MG63 (cell line): ENCODE measurements around the gene KIF12. TPM values are rescaled to one million over a fixed set of nuclear protein-coding genes. Genes with fewer than 3 reads are reported as not detected.

ENCODE experiments used
- DNase-seq: peaks from one replicate; pipeline ENCODE4 v3.0.0-alpha.2; 2020
- H3K27me3 ChIP-seq: fragments of 250-450 bp; sonication (Bioruptor Pico); 2 replicates; pipeline ENCODE4 v1.5.1; 2020; ENCODE audit warnings: mild to moderate bottlenecking, moderate library complexity
- H3K36me3 ChIP-seq: fragments of 250-450 bp; sonication (Bioruptor Pico); 2 replicates; pipeline ENCODE4 v1.5.1; 2020; ENCODE audit warnings: mild to moderate bottlenecking, moderate library complexity
- H3K4me3 ChIP-seq: fragments of 250-450 bp; sonication (Bioruptor Pico); 2 replicates; pipeline ENCODE4 v1.5.1; 2020; ENCODE audit warnings: mild to moderate bottlenecking, moderate library complexity
- H3K9me3 ChIP-seq: fragments of 250-450 bp; sonication (Bioruptor Pico); 2 replicates; pipeline ENCODE4 v1.5.1; 2020; ENCODE audit warnings: mild to moderate bottlenecking, moderate library complexity
- total RNA-seq: library from RNA; depleted of rRNA; stranded (reverse); fragments of >200 nt; shearing (Covaris generic); gene quantifications from 2 replicates; pipeline ENCODE4 v1.2.3, GENCODE V29; 2014; ENCODE audit warnings: low replicate concordance

KIF12 gene
- total RNA-seq, 1 experiment from 2014 or later = not detected

- Histone ChIP-seq H3K27me3 (no peaks in the 10 kb centered on the region), H3K36me3 (no peaks in the 10 kb centered on the region), H3K4me3 (no peak overlapping the region), H3K9me3 (no peaks in the 10 kb centered on the region)
- no peak for DNase-seq
Measured at GRCh38 chr9:114080773-114081440, 18.2 kb downstream of the KIF12 start.

DNA sequence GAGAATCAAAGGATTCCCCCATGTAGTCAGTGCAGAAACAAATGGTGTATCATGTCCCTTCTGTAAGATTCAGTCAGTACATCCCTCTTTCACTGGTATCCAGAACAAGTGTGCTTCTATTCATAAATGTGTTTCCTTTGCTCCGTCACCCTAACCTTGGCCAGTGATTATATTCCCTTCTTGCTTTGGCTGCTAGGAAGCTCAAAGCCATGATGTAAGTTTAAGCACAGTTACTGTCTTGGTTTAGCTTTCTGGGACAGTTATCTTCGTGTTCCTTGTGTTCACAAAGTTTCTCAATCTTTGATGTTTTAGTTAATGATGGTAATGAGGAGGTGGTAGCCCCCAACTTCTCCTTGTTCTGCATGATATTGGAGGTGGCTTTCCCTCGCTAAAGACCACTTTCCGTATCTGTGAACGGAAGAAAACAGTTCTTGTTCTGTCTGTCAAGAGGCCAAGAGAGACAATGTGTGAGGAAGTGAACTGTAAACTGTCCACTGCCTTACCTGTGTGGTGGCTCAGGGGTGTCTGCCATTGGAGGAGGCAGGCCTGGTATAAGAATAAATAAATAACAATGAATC is 18.8 kb downstream of the KIF12 start:
- DNase-seq = no peak
- no peaks in the 10 kb centered on the region for H3K9me3 ChIP-seq
- no peaks in the 10 kb centered on the region for H3K27me3 ChIP-seq
- H3K36me3 ChIP-seq = no peaks in the 10 kb centered on the region
- H3K4me3 ChIP-seq = no peak overlapping the region

GRCh38 chr9:114078781-114079156 is 20.3 kb downstream of the KIF12 start:
- Histone ChIP-seq H3K4me3 (no peak overlapping the region), H3K9me3 (no peaks in the 10 kb centered on the region), H3K36me3 (no peaks in the 10 kb centered on the region), H3K27me3 (no peaks in the 10 kb centered on the region)
- no peak for DNase-seq

- no peak within 1 kb of the TSS for H3K4me3 ChIP-seq
- H3K9me3 ChIP-seq = no peaks in the 10 kb centered on the region
- DNase-seq = no peak
- no peaks in the 10 kb centered on the region for H3K27me3 ChIP-seq
- no peaks in the 10 kb centered on the region for H3K36me3 ChIP-seq
Measured at GRCh38 chr9:114078021-114078780, 20.9 kb downstream of the KIF12 start, which contains the start of gene AMBP. AMBP (minus strand) TSS chr9:114078300; CDS start chr9:114078209, 91 bp downstream.

- Histone ChIP-seq H3K36me3 (no peaks in the 10 kb centered on the region), H3K9me3 (no peaks in the 10 kb centered on the region), H3K4me3 (no peak overlapping the region), H3K27me3 (no peaks in the 10 kb centered on the region)
- no peak for DNase-seq
Measured at GRCh38 chr9:114077162-114077837, 21.8 kb downstream of the KIF12 start.

DNA sequence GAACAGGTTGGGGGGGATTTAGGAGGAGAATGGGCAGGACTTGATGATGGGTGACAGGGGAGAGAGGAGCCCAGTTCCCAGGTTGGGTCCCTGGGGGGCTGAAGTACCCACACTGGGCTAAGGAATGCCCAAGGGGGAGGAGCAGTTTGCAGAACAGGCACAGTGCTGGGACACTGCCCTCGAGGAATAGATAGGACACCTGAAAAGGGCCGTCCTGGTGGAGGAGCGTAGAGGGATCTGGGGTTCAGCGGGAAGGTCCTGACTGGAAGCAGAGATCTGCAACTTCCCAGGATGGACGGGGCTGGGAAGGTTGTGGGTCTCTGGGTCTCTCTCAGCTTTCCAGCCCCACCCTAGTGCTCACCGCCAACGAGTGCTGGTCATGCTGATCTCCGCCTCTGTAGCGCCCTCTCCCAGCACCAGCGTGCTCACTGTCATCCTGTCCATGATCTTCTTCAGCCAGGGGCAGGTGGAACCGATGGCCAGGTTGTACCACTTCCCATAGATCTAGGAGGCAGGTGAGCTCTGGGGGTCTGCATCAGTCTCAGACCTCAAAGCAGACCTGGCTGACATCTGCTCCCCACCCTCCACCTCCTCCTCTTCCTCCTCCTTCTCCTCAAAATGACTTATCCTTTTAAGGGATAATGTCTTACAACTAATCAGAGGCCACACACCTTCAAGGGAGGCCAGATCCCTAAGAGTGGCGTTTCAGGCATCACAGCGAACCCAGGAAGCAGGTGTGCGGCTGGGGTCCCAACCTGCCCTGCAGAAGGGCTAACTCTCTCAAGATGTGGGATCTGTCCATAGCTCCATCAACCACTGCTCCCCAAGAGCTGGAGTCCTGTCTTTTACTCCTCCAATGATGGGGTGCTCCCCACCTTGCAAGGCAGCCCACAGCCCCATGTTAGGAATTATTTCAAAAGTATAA is 22.6 kb downstream of the KIF12 start:
- Histone ChIP-seq H3K9me3 (no peaks in the 10 kb centered on the region), H3K36me3 (no peaks in the 10 kb centered on the region), H3K4me3 (no peak overlapping the region), H3K27me3 (no peaks in the 10 kb centered on the region)
- DNase-seq = no peak

- no peaks in the 10 kb centered on the region for H3K27me3 ChIP-seq
- no peak for DNase-seq
- H3K9me3 ChIP-seq = no peaks in the 10 kb centered on the region
- no peaks in the 10 kb centered on the region for H3K36me3 ChIP-seq
- H3K4me3 ChIP-seq = no peak overlapping the region
Measured at GRCh38 chr9:114075602-114076001, 23.5 kb downstream of the KIF12 start.

GRCh38 chr9:114072184-114073140 is 26.6 kb downstream of the KIF12 start:
- Histone ChIP-seq H3K9me3 (no peaks in the 10 kb centered on the region), H3K27me3 (no peaks in the 10 kb centered on the region), H3K4me3 (no peak overlapping the region), H3K36me3 (no peaks in the 10 kb centered on the region)
- peak; percentile 87 for DNase-seq

DNA sequence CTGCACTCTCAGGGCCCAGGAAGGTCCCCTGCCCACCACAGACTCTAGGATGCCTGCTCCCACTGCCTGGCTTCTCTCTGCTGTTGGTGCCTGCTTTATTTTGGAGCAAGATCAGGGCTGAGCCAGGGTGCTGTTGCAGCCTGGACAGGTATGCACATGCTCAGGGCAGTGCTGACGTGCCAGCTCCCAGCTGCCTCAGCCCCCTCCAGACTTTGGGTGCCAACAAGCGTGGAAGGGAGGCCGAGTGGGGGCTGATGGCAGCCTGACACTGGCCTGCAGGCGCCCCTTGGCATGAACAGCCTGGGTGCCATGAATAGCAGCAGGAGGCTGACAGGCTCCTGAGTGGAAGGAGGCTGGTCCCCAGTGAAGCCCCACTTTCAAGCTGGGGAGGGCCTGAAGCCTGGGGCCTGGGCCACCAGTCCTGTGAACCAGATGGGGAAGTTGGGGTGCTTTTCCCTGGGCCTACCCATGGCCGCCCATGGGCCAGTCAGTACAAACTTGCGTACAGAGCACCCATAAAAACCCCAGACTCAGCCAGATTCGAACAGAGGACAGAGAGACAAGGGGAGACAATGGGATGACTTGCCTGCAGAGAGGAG is 27.8 kb downstream of the KIF12 start:
- DNase-seq = no peak
- H3K9me3 ChIP-seq = no peaks in the 10 kb centered on the region
- no peaks in the 10 kb centered on the region for H3K27me3 ChIP-seq
- no peaks in the 10 kb centered on the region for H3K36me3 ChIP-seq
- no peak overlapping the region for H3K4me3 ChIP-seq

- H3K4me3 ChIP-seq = no peak overlapping the region
- H3K9me3 ChIP-seq = no peaks in the 10 kb centered on the region
- H3K27me3 ChIP-seq = no peaks in the 10 kb centered on the region
- H3K36me3 ChIP-seq = no peaks in the 10 kb centered on the region
- DNase-seq = no peak
Measured at GRCh38 chr9:114070188-114071103, 28.6 kb downstream of the KIF12 start.

DNA sequence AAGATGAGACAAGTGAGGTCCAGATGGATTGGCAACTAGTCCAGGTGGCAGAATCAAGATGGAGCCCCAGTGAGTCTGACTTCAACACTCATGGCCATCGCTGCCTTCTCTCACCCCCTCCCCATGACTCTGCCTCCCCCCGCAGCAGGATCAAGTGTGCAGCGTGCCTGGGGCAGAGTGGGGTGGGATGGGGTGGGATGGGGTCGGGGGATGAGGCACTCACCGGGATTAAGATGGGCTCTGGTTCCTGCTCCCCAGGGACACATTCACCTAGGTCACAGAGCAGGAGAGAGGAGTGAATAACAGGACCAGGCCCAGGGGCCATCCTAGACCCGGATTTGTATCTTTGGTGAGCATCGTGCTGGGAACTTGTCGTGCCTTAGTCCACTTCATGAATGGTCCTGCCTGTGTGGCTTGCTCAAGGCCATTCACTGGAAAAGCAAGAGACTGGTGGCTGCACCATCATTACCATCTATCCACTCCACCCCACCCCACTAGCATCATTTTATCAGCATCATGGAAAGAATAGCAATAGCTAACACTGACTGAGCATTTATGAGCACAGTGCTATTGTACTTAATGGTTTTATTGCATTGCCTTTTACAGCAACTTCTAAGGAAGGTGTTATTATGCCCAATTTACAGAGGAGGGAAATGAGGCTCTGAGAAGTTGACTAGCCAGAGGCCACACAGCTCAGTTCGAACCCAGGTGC is 29.5 kb downstream of the KIF12 start:
- Histone ChIP-seq H3K4me3 (no peak overlapping the region), H3K27me3 (no peaks in the 10 kb centered on the region), H3K36me3 (no peaks in the 10 kb centered on the region), H3K9me3 (no peaks in the 10 kb centered on the region)
- no peak for DNase-seq

GRCh38 chr9:114065304-114065703 is 33.8 kb downstream of the KIF12 start:
- Histone ChIP-seq H3K27me3 (peaks cover 6% of the 10 kb centered on the region; the same call in 1 of the 2 replicates), H3K9me3 (no peaks in the 10 kb centered on the region; the same call in 1 of the 2 replicates), H3K36me3 (no peaks in the 10 kb centered on the region), H3K4me3 (no peak overlapping the region)
- no peak for DNase-seq

DNA sequence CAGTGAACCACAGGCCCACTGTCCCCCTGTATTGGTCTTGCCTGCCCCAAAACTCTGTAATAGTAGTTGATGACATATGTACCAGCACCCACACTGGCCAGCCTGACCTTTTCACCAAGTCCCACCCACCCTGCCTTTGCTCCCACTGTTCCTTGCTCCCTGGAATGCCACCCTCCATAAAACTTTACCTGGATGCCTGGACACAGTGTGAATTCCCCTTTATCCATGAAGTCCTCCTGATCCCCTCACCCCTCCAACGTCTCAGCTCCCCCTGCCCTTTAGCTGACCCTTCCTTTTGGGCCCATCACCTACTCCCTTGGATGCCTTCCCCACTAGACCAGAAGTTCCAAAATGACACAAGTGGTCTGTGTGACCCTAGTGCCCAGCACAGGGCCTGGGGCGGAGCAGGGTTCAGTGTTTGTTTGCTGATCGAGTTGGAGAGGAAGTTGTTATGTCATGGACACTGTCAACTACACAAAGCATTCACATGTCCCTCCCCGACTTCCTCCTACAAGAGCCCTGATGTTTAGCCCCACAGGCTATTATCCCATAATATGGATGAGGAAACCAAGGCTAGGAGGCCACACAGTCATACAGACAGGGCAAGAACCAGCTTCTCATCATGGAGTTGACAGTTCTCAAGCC is 37.1 kb downstream of the KIF12 start:
- DNase-seq = no peak

More for the DNA sequence above, 37.1 kb downstream of the KIF12 start:
- Histone ChIP-seq H3K27me3 (peaks cover 6% of the 10 kb centered on the region; the same call in 1 of the 2 replicates), H3K9me3 (no peaks in the 10 kb centered on the region; the same call in 1 of the 2 replicates), H3K4me3 (no peak overlapping the region), H3K36me3 (no peaks in the 10 kb centered on the region)
